A673 (cell line): Measurements from ENCODE around the gene ITGA1.

Experiments
- EZH2 ChIP-seq: fragments of 200-600 bp; sonication (generic); IDR thresholded peaks from 2 replicates; pipeline ENCODE4 v1.6.1; 2017; ENCODE audit warnings: borderline replicate concordance, low read depth, mild to moderate bottlenecking, mixed read lengths, antibody characterized with exemption, low read length; ENCODE audit not compliant: poor library complexity, severe bottlenecking
- TF ChIP-seq, protein P1 (sequence below): fragments of 300-800, 200-600 bp; sonication (generic); conservative IDR thresholded peaks from 2 replicates; pipeline ENCODE4 v1.5.1; 2017; ENCODE audit warnings: low read depth, mild to moderate bottlenecking, antibody characterized with exemption, low read length, moderate library complexity, mixed read lengths

GRCh38 chr5:52981507-52981906 is 193.8 kb downstream of the ITGA1 start:
- TF ChIP-seq, protein P1, sequence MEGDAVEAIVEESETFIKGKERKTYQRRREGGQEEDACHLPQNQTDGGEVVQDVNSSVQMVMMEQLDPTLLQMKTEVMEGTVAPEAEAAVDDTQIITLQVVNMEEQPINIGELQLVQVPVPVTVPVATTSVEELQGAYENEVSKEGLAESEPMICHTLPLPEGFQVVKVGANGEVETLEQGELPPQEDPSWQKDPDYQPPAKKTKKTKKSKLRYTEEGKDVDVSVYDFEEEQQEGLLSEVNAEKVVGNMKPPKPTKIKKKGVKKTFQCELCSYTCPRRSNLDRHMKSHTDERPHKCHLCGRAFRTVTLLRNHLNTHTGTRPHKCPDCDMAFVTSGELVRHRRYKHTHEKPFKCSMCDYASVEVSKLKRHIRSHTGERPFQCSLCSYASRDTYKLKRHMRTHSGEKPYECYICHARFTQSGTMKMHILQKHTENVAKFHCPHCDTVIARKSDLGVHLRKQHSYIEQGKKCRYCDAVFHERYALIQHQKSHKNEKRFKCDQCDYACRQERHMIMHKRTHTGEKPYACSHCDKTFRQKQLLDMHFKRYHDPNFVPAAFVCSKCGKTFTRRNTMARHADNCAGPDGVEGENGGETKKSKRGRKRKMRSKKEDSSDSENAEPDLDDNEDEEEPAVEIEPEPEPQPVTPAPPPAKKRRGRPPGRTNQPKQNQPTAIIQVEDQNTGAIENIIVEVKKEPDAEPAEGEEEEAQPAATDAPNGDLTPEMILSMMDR: no peak
- TF ChIP-seq EZH2: no peak
